ENCODE data around the gene ST3GAL2.
"Not testable (repeated sequence)": the region's sequence is repeated elsewhere in the genome, so short reads cannot be mapped to it uniquely, and the experiment has no call there.

Gene ST3GAL2

GRCh38 chr16:70416748-70417616 lies 21.9 kb downstream of the ST3GAL2 start:
- no peak for DNase-seq

GRCh38 chr16:70413572-70413971 lies 25.3 kb downstream of the ST3GAL2 start:
- not testable (repeated sequence) for DNase-seq

DNA sequence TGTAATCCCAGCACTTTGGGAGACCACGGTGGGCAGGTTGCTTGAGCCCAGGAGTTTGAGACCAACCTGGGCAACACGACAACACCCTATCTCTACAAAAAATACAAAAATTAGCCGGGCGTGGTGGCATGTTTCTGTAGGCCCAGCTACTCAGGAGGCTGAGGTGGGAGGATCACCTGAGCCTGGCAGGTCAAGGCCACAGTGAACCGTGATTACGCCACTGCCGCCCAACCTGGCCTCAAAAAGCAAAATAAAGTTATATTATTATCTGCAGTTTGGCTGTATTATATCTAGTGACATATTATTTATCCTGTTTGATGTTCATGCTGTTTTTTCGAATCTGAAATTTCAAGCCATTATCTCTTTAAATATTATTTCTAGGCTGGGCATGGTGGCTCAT lies 26.5 kb downstream of the ST3GAL2 start:
- no peak for DNase-seq

GRCh38 chr16:70410734-70411133 lies 28.2 kb downstream of the ST3GAL2 start:
- no peak for DNase-seq

- DNase-seq, result no peak
These were observed 31.1 kb downstream of the ST3GAL2 start for GRCh38 chr16:70407811-70408274.

- not testable (repeated sequence) for DNase-seq
These were observed 32.8 kb downstream of the ST3GAL2 start for GRCh38 chr16:70406104-70406503.

GRCh38 chr16:70402916-70403659 lies 35.8 kb downstream of the ST3GAL2 start:
- peak; percentile 50 for DNase-seq

- no peak for DNase-seq
These were observed 38.9 kb downstream of the ST3GAL2 start for GRCh38 chr16:70399951-70400350.

DNA sequence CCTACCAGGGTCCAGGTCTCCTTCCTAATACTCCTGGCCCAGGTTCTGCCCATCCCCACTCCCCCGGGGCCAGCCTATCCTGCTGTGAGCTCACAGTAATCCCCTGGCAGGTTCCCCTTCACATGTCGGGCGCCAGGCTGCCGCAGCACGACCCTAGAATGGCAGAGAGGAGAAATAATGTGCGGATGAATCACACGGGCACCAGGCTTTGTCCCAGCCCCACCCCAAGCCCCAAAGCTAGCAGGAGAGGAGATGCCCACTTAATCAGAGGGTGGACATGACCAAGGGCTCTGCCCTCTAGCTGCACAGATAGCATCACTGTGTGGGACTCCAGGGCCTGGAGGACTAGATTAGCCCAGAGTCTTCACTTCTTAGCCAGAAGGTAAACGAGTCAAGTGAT lies 39.5 kb downstream of the ST3GAL2 start:
- no peak for DNase-seq

- no peak for DNase-seq
These were observed 40.6 kb downstream of the ST3GAL2 start for GRCh38 chr16:70398177-70398743.

DNA sequence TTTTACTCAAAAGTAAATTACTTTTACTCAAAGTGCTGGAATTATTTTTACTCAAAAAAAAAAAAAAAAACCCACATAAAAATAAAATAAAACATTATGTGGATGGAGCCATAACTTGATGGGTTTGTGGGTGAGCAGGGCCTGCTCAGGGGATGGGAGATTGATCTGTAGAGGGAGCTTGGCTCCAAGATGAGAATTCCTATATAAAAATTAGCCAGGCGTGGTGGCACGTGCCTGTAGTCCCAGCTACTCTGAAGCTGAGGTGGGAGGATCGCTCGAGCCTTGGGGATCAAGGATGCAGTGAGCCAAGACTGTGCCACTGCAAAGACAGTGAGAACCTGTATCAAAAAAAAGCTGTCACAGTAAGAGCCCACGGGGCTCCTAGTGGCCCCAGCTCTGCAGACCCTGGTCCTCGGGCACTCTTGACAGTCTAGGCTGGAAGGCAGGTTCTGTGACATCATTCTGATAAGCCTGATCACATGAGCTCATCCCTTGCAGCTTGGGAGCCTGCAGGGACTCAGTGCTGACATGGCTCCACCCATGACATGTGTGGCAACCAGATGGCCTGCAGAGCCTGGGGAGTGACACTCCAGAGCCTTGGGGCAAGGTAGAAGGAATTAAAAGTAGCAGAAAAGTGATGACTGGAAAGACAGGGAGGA lies 42.5 kb downstream of the ST3GAL2 start:
- DNase-seq, result peak; percentile 86

DNA sequence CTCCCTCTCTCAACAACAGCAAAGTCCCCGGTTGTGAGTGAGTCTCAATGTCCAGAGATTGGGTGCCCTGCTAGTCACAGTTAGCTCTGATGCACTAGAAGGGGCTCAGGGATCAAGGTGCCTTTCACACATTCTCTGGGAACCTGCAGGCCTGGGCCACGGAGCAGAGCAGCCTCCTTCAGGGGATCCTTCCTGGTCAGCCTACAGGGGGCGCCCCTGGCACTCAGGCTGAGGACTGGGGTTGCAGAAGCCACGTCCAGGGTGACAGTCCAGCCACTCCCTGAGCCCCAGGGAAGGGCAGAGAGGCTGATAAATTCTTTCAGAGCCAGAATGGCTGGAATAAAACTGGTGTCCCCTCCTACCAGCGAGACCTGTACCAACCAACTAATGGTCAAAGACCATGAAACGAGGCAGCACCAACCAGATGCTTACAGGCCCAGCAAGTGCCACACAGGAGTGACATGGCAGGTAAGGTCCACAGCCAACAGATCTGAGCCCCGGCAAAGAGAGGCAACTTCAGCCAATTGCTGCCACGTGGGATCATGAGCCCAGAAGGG lies 43.5 kb downstream of the ST3GAL2 start:
- DNase-seq, result peak; percentile 79

DNA sequence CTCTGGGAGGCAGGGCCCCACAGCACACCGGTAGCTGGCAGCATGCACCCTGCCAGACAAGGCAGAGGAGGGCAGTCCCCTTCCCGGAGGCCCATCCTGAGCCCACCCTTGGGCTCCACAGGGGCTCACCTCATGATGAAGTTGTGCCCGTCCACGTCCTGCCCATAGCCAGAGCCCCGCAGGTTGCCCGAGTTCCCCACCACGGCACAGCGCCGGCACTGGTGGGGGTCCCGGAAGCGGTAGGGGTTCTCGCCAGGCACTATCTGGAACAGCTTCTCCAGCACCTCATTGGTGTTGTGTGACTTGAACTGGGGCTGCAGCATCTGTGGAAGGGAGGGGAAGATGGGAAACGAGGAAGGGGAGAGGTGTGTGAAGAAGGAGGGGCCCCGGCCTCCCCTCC lies 44.0 kb downstream of the ST3GAL2 start:
- DNase-seq, result no peak

- no peak for DNase-seq
These were observed 45.2 kb downstream of the ST3GAL2 start for GRCh38 chr16:70393662-70394061.

DNA sequence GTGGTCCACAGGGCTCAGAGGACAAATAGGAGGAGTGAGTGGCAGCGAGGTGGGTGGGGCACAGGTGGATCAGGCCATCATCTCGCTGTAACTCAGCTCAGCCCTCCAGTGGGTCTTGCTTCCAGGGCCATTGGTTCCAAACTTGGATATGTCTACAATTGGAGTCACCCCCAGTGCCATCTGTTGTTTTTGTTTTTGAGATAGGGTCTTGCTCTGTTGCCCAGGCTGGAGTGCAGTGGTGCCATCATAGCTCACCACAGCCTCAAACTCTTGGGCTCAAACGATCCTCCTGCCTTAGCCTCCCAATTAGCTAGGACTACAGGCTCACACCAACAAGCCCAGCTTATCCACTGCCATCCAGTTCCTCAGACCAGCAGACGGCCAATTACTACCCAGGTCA lies 46.3 kb downstream of the ST3GAL2 start:
- DNase-seq, result no peak

DNA sequence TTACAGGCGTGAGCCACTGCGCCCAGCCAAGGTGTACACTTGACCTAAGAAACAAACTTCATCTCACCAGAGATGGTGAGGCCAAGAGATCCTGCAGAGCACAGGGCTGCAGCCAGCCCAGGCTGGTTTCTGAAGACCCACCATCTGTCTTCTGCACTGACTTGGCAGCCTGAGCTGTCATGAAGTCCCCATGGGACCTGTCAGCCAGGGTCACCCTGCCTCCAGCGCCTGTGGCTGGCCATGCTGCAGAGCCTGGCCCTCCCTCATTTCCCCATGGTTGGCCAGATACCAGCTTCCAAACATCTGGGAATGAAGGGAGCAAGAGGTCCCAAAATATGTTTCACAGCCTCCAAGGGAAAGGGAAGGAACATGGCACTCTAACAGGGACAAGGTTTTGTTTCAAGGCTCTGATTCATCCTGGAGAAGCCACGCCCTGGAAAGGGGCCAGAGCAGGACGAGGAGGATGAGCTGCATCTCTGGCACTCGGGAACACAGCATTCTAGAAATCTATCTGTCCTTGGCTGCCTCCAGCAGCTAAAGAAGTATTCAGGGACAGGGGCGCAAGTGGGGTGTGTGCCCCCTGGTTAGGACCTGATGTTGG lies 46.9 kb downstream of the ST3GAL2 start:
- DNase-seq, result no peak

DNA sequence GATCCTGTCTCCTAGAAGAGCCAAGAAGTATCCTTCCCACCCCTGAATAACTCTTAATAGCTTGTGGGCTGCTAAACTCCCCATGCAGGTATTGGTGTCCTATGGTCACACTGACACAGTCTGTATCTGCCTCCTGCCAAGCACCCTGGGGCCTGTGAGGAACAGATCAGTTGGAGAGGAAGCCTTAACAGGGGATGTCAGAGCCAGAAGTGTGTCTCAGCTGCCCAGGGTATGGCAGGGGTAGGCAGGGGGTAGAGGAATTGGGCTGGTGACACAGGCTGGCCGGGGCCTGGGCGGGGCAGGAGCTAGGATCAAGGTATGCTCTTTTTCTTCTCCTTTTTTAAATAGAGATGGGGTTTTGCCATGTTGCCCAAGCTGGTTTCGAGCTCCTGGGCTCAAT lies 47.5 kb downstream of the ST3GAL2 start:
- no peak for DNase-seq

DNA sequence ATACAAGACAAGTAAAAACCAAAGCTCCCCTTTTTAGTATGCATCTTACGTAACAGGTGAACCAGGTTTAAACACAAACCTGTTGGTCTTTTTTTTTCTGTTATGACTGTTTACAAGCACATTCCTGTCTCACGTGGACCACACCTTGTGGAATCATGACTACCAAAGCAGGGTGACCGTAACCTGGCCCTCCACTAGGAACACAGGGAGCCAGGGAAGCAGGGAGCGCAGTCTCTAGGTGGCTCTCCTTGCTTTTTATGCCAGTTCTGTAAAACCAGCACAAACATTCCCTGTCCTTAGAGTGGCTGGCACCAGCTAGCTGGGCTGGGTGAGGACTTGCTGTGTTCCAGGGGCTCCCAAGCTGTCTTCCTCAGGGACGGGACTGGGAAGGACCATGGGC lies 48.1 kb downstream of the ST3GAL2 start:
- DNase-seq, result no peak

DNA sequence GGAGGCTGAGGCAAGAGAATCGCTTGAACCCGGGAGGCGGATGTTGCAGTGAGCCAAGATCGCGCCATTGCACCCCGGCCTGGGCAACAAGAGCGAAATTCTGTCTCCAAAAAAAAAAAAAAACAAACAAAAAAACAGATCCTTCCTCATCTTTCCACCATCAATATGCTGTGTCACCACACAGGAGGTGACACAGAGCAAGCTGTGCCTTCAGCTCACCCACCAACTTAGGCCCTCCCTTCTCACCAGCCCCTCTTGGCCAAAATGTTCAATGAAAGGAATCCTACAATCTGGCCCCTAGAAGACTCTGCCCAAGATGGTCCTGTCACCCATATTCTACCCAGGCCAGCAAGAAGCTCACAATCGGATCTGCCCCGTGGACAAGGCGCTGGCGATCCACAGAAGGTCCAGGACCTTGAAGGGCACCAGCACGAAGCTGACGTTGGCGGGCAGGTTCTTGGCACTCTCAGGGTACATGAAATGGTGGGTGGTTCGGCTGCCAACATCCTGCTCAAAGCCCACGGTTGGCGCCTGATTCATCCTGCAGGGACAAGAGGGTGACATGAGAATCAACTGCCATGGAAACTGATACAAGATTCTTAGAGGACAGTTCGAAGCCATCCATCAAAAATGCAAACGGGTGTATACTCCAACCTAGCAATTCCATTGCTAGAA lies 50.8 kb downstream of the ST3GAL2 start:
- DNase-seq, result no peak

GRCh38 chr16:70386289-70386986 lies 52.5 kb downstream of the ST3GAL2 start:
- not testable (repeated sequence) for DNase-seq

DNA sequence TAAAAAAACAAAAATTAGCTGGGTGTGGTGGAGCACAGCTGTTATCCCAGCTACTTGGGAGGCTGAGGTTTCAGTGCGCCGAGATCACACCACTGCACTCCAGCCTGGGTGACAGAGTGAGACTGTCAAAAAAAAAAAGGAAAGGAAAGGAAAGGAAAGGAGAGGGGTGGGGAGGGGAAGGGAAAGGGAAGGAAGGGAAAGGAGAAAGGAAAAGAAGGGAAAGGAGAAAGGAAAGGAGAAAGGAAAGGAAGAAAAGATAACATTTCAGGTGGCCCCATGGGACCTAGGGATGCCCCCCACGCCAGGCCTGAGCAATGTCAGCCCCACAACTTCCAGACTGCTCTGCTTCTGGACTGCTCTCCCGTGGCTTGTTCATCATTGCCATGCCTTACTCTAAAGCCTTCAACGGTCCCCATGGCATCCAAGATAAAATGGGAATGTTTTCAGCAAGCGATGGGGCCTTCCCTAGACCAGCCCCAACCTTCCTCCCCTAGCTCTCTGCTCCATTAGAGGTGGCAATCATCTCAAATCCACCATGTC lies 55.4 kb downstream of the ST3GAL2 start:
- no peak for DNase-seq

All from OCI-M1 (cell line).